Astrocyte (in vitro differentiated cells and primary cell): ENCODE results near the gene ABHD17A. TPM values are rescaled to one million over a fixed set of nuclear protein-coding genes. Genes with fewer than 3 reads are reported as not detected.

Source experiments
- DNase-seq: peaks from one replicate; pipeline ENCODE4 v3.0.0-alpha.2; 2010; ENCODE audit warnings: low read depth
- FAIRE-seq: peaks from 2 replicates; lab custom pipeline; 2011; peaks lifted over from hg19 to GRCh38; lab: Jason Lieb, UNC
- H2AFZ ChIP-seq: 2 replicates; pipeline ENCODE4 v1.6.0; 2012; ENCODE audit warnings: low read depth, low read length, inconsistent platforms
- H3K27ac ChIP-seq: 2 replicates; pipeline ENCODE4 v1.5.1; 2011; ENCODE audit warnings: low read depth, low read length, inconsistent platforms
- H3K27me3 ChIP-seq: 2 replicates; pipeline ENCODE4 v1.6.0; 2011; ENCODE audit warnings: low read length, inconsistent platforms; ENCODE audit not compliant: insufficient read depth
- H3K36me3 ChIP-seq: 2 replicates; pipeline ENCODE4 v1.5.1; 2011; ENCODE audit warnings: low read length, inconsistent platforms; ENCODE audit not compliant: insufficient read depth
- H3K4me1 ChIP-seq: 2 replicates; pipeline ENCODE4 v1.5.1; 2011; ENCODE audit warnings: low read length, inconsistent platforms; ENCODE audit not compliant: insufficient read depth
- H3K4me2 ChIP-seq: 2 replicates; pipeline ENCODE4 v1.6.0; 2012; ENCODE audit warnings: low read length, inconsistent platforms
- H3K4me3 ChIP-seq: 2 replicates; pipeline ENCODE4 v1.5.1; 2011; ENCODE audit warnings: low read depth, mild to moderate bottlenecking, low read length, inconsistent platforms; ENCODE audit not compliant: insufficient read depth
- H3K79me2 ChIP-seq: 2 replicates; pipeline ENCODE4 v1.6.0; 2012; ENCODE audit warnings: mild to moderate bottlenecking, low read length, inconsistent platforms; ENCODE audit not compliant: insufficient read depth
- H3K9ac ChIP-seq: 2 replicates; pipeline ENCODE4 v1.6.0; 2012; ENCODE audit warnings: mild to moderate bottlenecking, low read length, inconsistent platforms
- H3K9me3 ChIP-seq: 2 replicates; pipeline ENCODE4 v1.5.1; 2012; ENCODE audit warnings: low read depth, mild to moderate bottlenecking, low read length, inconsistent platforms; ENCODE audit not compliant: insufficient read depth
- H4K20me1 ChIP-seq: 2 replicates; pipeline ENCODE4 v1.6.0; 2012; ENCODE audit warnings: low read length, inconsistent platforms; ENCODE audit not compliant: insufficient read depth
- H3K27ac Mint-ChIP-seq: one replicate; pipeline ENCODE4 v1.8.0; 2021; ENCODE audit warnings: mild to moderate bottlenecking, mixed read lengths; ENCODE audit not compliant: unreplicated experiment
- H3K27me3 Mint-ChIP-seq: one replicate; pipeline ENCODE4 v1.8.0; 2021; ENCODE audit warnings: low read depth, mixed read lengths; ENCODE audit not compliant: unreplicated experiment
- H3K36me3 Mint-ChIP-seq: one replicate; pipeline ENCODE4 v1.8.0; 2021; ENCODE audit warnings: low read depth, mixed read lengths; ENCODE audit not compliant: unreplicated experiment
- H3K4me1 Mint-ChIP-seq: one replicate; pipeline ENCODE4 v1.8.0; 2021; ENCODE audit warnings: low read depth, mixed read lengths; ENCODE audit not compliant: unreplicated experiment
- H3K4me3 Mint-ChIP-seq: one replicate; pipeline ENCODE4 v1.8.0; 2021; ENCODE audit warnings: mild to moderate bottlenecking, moderate library complexity, mixed read lengths; ENCODE audit not compliant: unreplicated experiment
- H3K9me3 Mint-ChIP-seq: one replicate; pipeline ENCODE4 v1.8.0; 2021; ENCODE audit warnings: mild to moderate bottlenecking, mixed read lengths; ENCODE audit not compliant: unreplicated experiment
- EZH2 ChIP-seq: IDR thresholded peaks from 2 replicates; pipeline ENCODE4 v1.6.1; 2012; ENCODE audit warnings: mild to moderate bottlenecking, low read length, inconsistent platforms; ENCODE audit not compliant: insufficient read depth
- total RNA-seq: library from RNA; stranded (reverse); gene quantifications from 2 replicates; pipeline ENCODE4 v1.2.1, GENCODE V29; 2021
- TF ChIP-seq, protein P1 (sequence below): IDR thresholded peaks from 2 replicates; pipeline ENCODE4 v1.5.1; 2011; ENCODE audit warnings: low read depth, mild to moderate bottlenecking, inconsistent platforms, low read length, moderate library complexity; ENCODE audit not compliant: insufficient read depth

ABHD17A gene
- total RNA-seq, 1 donor from 2014 or later, result 56.7 TPM

- Histone ChIP-seq H3K9me3 (no peaks in the 10 kb centered on the region), H3K9ac (peak overlapping the region; percentile 87), H3K4me1 (peaks cover 27% of the 10 kb centered on the region), H4K20me1 (peaks cover 38% of the 10 kb centered on the region), H3K27me3 (no peaks in the 10 kb centered on the region), H3K27ac (peak overlapping the region; percentile 66), H2AFZ (peak overlapping the region; percentile 73), H3K36me3 (no peaks in the 10 kb centered on the region), H3K4me3 (peak overlapping the region; percentile 62), H3K79me2 (peaks cover 38% of the 10 kb centered on the region), H3K4me2 (peak overlapping the region; percentile 98)
- peaks cover 4% of the 10 kb centered on the region for H3K4me1 Mint-ChIP-seq
- peak overlapping the region; percentile 69 for H3K4me3 Mint-ChIP-seq
- no peaks in the 10 kb centered on the region for H3K9me3 Mint-ChIP-seq
- no peaks in the 10 kb centered on the region for H3K36me3 Mint-ChIP-seq
- DNase-seq (peak; percentile 74), FAIRE-seq (no peak)
- H3K27me3 Mint-ChIP-seq, result no peaks in the 10 kb centered on the region
- TF ChIP-seq, protein P1, sequence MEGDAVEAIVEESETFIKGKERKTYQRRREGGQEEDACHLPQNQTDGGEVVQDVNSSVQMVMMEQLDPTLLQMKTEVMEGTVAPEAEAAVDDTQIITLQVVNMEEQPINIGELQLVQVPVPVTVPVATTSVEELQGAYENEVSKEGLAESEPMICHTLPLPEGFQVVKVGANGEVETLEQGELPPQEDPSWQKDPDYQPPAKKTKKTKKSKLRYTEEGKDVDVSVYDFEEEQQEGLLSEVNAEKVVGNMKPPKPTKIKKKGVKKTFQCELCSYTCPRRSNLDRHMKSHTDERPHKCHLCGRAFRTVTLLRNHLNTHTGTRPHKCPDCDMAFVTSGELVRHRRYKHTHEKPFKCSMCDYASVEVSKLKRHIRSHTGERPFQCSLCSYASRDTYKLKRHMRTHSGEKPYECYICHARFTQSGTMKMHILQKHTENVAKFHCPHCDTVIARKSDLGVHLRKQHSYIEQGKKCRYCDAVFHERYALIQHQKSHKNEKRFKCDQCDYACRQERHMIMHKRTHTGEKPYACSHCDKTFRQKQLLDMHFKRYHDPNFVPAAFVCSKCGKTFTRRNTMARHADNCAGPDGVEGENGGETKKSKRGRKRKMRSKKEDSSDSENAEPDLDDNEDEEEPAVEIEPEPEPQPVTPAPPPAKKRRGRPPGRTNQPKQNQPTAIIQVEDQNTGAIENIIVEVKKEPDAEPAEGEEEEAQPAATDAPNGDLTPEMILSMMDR, result no peak
- TF ChIP-seq EZH2, result no peak
- H3K27ac Mint-ChIP-seq, result no peak overlapping the region
These were observed 21.4 kb downstream of the ABHD17A start for GRCh38 chr19:1863638-1864479.

DNA sequence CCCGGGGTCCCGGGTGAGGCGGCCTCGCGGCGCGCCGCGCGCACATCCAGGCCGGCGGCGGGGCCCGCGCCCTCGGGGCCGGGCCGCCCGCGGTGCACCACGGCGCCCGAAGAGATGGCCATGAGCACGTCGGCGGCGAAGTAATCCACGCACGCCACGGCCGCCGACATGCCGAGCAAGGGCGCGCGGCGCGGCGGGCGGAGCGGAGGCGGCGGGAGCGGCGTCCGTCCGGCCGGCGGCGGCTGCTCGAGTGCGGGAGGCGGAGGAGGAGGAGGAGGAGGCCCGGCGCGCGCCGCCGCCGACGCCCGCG is 22.0 kb downstream of the ABHD17A start, which contains the start of gene KLF16:
Gene KLF16 (minus strand): TSS at position 252 of the 310 bp plus-strand sequence. CDS start 82 bp downstream, at position 170.
- Histone ChIP-seq H3K4me2 (peak within 1 kb of the TSS; percentile 98), H3K27ac (peak within 1 kb of the TSS; percentile 66), H3K27me3 (no peaks in the 10 kb centered on the region), H3K9me3 (no peaks in the 10 kb centered on the region), H4K20me1 (peaks cover 44% of the 10 kb centered on the region), H3K9ac (peak within 1 kb of the TSS; percentile 87), H3K36me3 (no peaks in the 10 kb centered on the region), H3K4me3 (peak within 1 kb of the TSS; percentile 86), H2AFZ (peak within 1 kb of the TSS; percentile 73), H3K4me1 (peaks cover 27% of the 10 kb centered on the region), H3K79me2 (peaks cover 44% of the 10 kb centered on the region)
- H3K4me1 Mint-ChIP-seq, result peaks cover 4% of the 10 kb centered on the region
- H3K9me3 Mint-ChIP-seq, result no peaks in the 10 kb centered on the region
- H3K36me3 Mint-ChIP-seq, result no peaks in the 10 kb centered on the region
- H3K4me3 Mint-ChIP-seq, result peak within 1 kb of the TSS; percentile 90
- H3K27me3 Mint-ChIP-seq, result no peaks in the 10 kb centered on the region
- H3K27ac Mint-ChIP-seq, result peak within 1 kb of the TSS; percentile 87
- no peak for TF ChIP-seq EZH2
- TF ChIP-seq, protein P1, result no peak
- FAIRE-seq, result no peak
- DNase-seq, result no peak
